GM12891 (cell line): ENCODE measurements around the gene OST4.
"Not testable (repeated sequence)": the region's sequence is repeated elsewhere in the genome, so short reads cannot be mapped to it uniquely, and the experiment has no call there.

Source experiments
- DNase-seq: peaks from one replicate; pipeline ENCODE4 v3.0.0; 2011; ENCODE audit warnings: low spot score; ENCODE audit not compliant: insufficient read length
- FAIRE-seq: peaks from 2 replicates; lab custom pipeline; 2011; peaks lifted over from hg19 to GRCh38; lab: Jason Lieb, UNC
- PAX5 ChIP-seq: IDR thresholded peaks from 2 replicates; pipeline ENCODE4 v1.6.1; 2011; ENCODE audit warnings: low read length, moderate library complexity, mild to moderate bottlenecking; ENCODE audit not compliant: insufficient read depth, severe bottlenecking
- POLR2A ChIP-seq: IDR thresholded peaks from 2 replicates; pipeline ENCODE4 v1.6.1; 2011; ENCODE audit warnings: low read depth, low read length, control low read depth
- POLR2AphosphoS5 ChIP-seq: IDR thresholded peaks from 2 replicates; pipeline ENCODE4 v1.6.1; 2011; ENCODE audit warnings: low read depth, low read length, control low read depth
- POU2F2 ChIP-seq: IDR thresholded peaks from 2 replicates; pipeline ENCODE4 v1.6.1; 2011; ENCODE audit warnings: low read depth, mild to moderate bottlenecking, control low read depth, low read length, moderate library complexity
- SPI1 ChIP-seq: IDR thresholded peaks from 2 replicates; pipeline ENCODE4 v1.6.1; 2011; ENCODE audit warnings: low read depth, low read length, control low read depth
- TAF1 ChIP-seq: IDR thresholded peaks from 2 replicates; pipeline ENCODE4 v1.6.1; 2011; ENCODE audit warnings: low read depth, low read length, control low read depth

The OST4 gene

GRCh38 chr2:27080140-27080469, 8.7 kb upstream of the OST4 start:
- TF ChIP-seq SPI1 (no peak), PAX5 (no peak), POLR2A (no peak), TAF1 (no peak)
- no peak for FAIRE-seq
- no peak for DNase-seq

- DNase-seq (no peak), FAIRE-seq (no peak)
- no peak for TF ChIP-seq POLR2AphosphoS5
- no peak for TF ChIP-seq POLR2A
- TF ChIP-seq PAX5, result no peak
- TF ChIP-seq POU2F2, result no peak
- TF ChIP-seq TAF1, result no peak
- TF ChIP-seq SPI1, result no peak
Observed at GRCh38 chr2:27079233-27080139, 8.0 kb upstream of the OST4 start.

GRCh38 chr2:27078267-27079194, 7.1 kb upstream of the OST4 start, which contains the start of gene EMILIN1:
Gene EMILIN1 (plus strand): TSS chr2:27078615. CDS start chr2:27079066, 451 bp downstream.
- TF ChIP-seq POU2F2, result no peak
- TF ChIP-seq SPI1, result no peak
- TF ChIP-seq PAX5, result no peak
- TF ChIP-seq POLR2A, result no peak
- no peak for TF ChIP-seq POLR2AphosphoS5
- FAIRE-seq (no peak), DNase-seq (no peak)

- no peak for DNase-seq
- TF ChIP-seq TAF1, result no peak
- TF ChIP-seq PAX5, result no peak
- TF ChIP-seq POLR2AphosphoS5, result no peak
- TF ChIP-seq POU2F2, result no peak
- no peak for TF ChIP-seq SPI1
- no peak for TF ChIP-seq POLR2A
- no peak for FAIRE-seq
Observed at GRCh38 chr2:27077231-27077630, 5.8 kb upstream of the OST4 start.

- peak; percentile 45 for FAIRE-seq
- no peak for DNase-seq
- no peak for TF ChIP-seq POU2F2
- TF ChIP-seq POLR2AphosphoS5, result no peak
Observed at GRCh38 chr2:27076323-27076722, 4.9 kb upstream of the OST4 start.

GRCh38 chr2:27075566-27075871, 4.1 kb upstream of the OST4 start:
- not testable (repeated sequence) for FAIRE-seq

GRCh38 chr2:27074738-27075565, 3.5 kb upstream of the OST4 start:
- FAIRE-seq, result peak; percentile 5
- peak; percentile 38 for TF ChIP-seq SPI1
- TF ChIP-seq POU2F2, result no peak
- no peak for DNase-seq

More at GRCh38 chr2:27075566-27075871, 4.1 kb upstream of the OST4 start:
- not testable (repeated sequence) for DNase-seq

GRCh38 chr2:27073782-27074181, 2.3 kb upstream of the OST4 start:
- TF ChIP-seq TAF1 (no peak), POLR2A (no peak), POLR2AphosphoS5 (no peak), PAX5 (no peak), SPI1 (no peak), POU2F2 (no peak)
- FAIRE-seq, result no peak
- DNase-seq, result no peak

- TF ChIP-seq POLR2AphosphoS5, result no peak
- no peak for TF ChIP-seq SPI1
- no peak for TF ChIP-seq PAX5
- no peak for TF ChIP-seq POLR2A
- no peak for TF ChIP-seq POU2F2
- TF ChIP-seq TAF1, result no peak
- FAIRE-seq (no peak), DNase-seq (no peak)
Observed at GRCh38 chr2:27072920-27073319, 1.5 kb upstream of the OST4 start.
